Sigmoid colon (tissue), 4 donors: ENCODE measurements around the gene HNF1B.

ENCODE experiments used
- CTCF ChIP-seq, 4 experiments: fragments of 450-650 bp in 3 of 4; fragments of 200-600 bp in 1 of 4; IDR thresholded peaks; one replicate each; pipeline ENCODE4 v1.5.1; 2016 to 2019; ENCODE audit warnings: antibody characterized with exemption in 4 of 4, mild to moderate bottlenecking in 3 of 4, moderate library complexity in 2 of 4
- EP300 ChIP-seq, 4 donors: sonication (generic); formaldehyde crosslinking; IDR thresholded peaks; one replicate each; pipeline ENCODE4 v1.6.1; 2017; ENCODE audit warnings: antibody characterized with exemption in 4 of 4

GRCh38 chr17:37706446-37706845 is 38.4 kb downstream of the HNF1B start:
- TF ChIP-seq EP300 (IDR thresholded peaks at IDR 0.05) = no peak
- TF ChIP-seq CTCF (IDR thresholded peaks at IDR 0.05) = no peak
